EL (cell line): ENCODE data around the gene LUC7L2.
"Not testable (repeated sequence)": the region's sequence is repeated elsewhere in the genome, so short reads cannot be mapped to it uniquely, and the experiment has no call there.

Source experiments
- DNase-seq: peaks from one replicate; pipeline ENCODE4 v3.0.0-alpha.2; 2016

The LUC7L2 gene

GRCh38 chr7:139403601-139404000, 43.9 kb downstream of the LUC7L2 start:
- no peak for DNase-seq

DNA sequence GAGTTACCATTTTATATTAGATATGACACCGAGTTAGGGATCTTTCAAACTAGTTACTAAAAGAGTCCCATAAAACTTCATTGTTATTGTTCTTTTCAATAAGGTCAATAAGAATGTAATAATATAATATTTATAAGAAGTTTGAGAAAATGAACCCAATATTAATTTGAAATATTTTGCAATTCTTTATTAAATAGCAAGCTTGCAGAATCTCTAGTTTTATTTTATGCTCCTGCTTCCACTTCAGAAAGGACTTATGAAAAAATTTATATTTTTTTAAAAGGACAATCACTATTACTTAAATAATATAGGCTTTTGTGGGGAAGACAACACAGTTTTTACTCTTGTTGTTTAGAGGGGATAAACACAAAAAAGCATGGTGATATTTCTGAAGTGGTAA, 47.9 kb downstream of the LUC7L2 start:
- DNase-seq = no peak

DNA sequence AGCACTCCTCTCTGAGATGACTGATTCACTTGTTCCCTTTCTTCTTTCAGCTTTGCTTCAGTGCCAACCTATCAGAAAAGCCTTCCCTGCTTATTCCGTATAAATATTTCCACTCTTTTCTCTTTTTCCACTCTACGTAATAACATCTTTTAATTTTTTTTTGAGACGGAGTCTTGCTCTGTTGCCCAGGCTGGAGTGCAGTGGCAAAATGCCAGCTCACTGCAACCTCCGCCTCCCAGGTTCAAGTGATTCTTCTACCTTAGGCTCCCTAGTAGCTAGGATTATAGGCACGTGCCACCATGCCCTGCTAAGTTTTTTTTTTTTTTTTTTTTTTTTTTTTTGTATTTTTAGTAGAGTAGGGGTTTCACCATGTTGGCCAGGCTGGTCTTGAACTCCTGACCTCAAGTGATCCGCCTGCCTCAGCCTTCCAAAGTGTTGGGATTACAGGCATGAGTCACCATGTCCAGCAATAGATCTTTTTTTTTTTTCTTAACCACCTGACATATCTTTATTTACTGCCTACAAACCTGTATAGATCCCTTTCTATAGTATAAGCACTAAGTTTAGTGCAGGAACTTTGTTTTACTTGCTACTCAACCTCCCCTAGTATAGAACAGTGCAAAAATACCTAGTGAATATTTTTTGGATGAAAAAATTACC, 55.2 kb downstream of the LUC7L2 start:
- not testable (repeated sequence) for DNase-seq

- no peak for DNase-seq
Observed at GRCh38 chr7:139416405-139416804, 56.7 kb downstream of the LUC7L2 start.

GRCh38 chr7:139417478-139417877, 57.8 kb downstream of the LUC7L2 start:
- DNase-seq = no peak

DNA sequence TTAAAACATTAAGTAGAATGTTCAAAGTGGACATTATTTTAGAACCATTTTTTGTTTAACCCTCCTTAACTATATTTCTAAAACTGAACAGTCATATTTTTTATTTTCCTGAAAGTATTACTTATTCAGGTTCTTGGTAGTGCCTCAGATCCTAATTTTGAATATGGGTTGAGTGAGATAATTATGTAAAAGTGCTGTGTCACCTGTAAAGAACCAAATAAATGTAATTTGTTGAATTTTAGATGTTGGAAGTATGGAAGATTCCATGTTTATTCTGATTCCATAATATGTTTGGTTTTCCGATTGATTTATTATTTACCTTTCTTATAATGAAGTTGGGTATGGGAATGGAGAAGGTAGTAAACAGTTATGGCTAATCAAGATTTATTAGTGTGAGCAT, 61.4 kb downstream of the LUC7L2 start:
- DNase-seq = no peak

- DNase-seq = no peak
Observed at GRCh38 chr7:139422126-139422525, 62.4 kb downstream of the LUC7L2 start.

DNA sequence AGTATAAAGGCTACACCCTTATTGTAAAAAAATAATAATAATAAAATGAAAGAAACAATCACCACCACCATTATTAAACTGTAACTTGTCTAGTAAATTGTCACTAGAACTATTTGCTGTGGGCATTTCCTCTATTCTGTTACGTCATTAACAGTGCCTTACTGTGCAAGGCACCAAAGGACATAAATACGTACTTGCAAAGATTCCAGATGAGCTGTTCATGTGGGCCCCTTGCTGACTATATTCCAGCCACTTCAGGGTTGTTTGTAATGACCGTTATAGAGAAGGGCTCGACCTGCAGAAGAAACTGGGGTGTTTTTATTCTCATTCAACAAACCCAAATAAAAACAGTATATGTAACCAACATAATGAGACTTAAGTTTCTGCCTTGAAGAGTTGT, 63.4 kb downstream of the LUC7L2 start:
- DNase-seq = no peak

DNA sequence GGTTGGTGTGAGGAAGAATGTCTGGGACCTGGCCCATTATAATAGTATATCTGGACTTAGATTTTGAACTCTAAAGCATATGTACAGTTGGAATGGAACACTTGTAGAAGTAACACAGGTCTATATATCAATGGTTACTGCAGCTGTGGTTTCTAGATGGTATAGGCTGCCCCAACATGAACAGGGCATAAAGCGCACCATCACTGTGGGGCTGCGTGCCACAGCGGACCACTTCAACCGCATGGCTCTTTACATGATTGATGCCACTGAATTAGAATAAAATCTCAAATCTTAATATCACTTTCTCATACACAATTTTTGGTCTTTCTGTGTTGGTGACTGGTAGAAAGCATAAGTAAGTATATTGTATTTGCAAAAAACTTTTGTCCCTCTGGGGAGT, 64.3 kb downstream of the LUC7L2 start:
- no peak for DNase-seq

GRCh38 chr7:139425701-139426100, 66.0 kb downstream of the LUC7L2 start:
- not testable (repeated sequence) for DNase-seq

GRCh38 chr7:139426258-139427028, 66.7 kb downstream of the LUC7L2 start:
- no peak for DNase-seq

DNA sequence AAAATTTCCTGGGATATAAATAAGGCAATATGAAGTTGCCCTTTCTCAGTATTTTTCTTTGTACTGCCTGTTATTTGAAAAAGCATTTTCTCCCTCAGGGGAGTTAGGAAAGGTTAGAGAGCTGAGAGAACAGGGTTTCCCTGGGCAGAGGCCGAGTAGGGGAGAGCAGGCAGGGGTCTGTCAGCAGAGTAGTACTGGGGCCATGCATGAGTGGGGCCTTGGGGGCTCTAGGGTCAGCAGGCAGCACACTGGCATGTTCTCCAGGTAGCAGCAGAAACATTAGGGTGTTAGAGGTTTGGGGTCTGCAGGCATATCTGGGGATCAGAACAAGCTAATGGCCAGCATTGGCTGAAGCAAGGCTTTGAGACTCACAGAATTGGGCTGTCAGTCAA, 67.3 kb downstream of the LUC7L2 start:
- no peak for DNase-seq

DNA sequence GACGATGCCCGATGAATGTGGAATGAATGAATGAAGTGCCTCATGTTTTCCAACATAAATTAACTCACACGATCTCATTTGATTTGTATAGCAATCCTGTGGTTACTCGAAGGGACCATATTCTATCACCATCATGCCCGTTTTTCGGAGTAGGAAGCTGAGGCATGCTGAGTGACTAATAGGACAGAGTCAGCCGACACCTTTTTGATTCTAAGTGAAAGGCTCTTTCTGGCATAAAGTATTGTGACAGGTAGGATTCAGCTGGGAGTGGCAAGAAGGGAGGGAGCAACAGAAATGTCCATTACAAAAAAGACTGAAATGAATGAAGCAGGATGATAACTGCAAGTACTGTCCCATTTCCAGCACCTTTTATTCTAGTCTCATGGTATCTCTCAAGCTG, 68.1 kb downstream of the LUC7L2 start:
- DNase-seq = no peak

DNA sequence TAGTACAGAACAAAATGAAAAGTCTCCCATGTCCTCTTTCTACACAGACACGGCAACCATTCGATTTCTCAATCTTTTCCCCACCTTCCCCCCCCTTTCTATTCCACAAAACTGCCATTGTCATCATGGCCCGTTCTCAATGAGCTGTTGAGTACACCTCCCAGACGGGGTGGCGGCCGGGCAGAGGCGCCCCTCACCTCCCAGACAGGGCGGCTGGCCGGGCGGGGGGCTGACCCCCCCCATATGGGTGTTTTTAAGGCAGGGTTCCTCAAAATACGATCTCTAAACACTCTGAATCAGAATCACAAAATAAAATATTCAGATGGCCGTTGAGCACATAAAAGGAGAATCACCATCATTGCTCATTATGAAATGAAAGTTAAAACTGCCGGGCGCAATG, 70.0 kb downstream of the LUC7L2 start:
- not testable (repeated sequence) for DNase-seq

DNA sequence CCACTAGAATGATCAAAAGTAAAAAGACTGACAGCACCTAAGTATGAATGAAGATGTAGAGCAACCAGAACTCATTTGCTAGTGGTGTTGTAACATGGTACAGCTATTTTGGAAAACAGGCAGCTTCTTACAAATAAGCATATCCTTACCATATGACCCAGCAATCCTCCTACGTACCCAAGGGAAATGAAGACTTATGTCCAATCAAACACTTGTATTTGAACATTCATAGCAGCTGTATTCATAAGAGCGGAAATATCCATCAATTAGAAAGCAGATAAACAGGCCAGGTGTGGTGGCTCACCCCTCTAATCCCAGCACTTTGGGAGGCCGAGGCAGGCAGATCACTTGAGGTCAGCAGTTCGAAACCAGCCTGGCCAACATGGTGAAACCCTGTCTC, 70.7 kb downstream of the LUC7L2 start:
- no peak for DNase-seq

GRCh38 chr7:139431010-139431409, 71.3 kb downstream of the LUC7L2 start:
- DNase-seq = no peak

DNA sequence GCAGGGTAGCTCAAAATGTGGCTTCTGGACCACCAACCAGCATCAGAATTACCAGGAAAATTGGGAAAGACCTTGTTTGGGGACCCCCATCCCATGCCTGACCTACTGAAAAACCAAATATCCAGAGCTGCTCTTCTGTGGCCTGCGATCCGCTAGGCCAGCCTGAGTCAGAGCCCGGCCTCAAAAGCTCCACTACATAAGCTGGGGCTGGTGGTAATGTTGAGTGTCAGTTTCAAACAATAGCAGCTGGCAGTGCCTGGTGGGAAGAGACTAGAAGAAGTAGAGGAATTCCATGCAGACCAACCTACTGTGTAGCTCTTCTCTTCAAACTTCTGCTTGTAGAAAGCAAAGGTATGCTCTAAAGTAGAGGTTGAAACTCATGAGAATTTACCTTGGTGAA, 71.8 kb downstream of the LUC7L2 start:
- no peak for DNase-seq

DNA sequence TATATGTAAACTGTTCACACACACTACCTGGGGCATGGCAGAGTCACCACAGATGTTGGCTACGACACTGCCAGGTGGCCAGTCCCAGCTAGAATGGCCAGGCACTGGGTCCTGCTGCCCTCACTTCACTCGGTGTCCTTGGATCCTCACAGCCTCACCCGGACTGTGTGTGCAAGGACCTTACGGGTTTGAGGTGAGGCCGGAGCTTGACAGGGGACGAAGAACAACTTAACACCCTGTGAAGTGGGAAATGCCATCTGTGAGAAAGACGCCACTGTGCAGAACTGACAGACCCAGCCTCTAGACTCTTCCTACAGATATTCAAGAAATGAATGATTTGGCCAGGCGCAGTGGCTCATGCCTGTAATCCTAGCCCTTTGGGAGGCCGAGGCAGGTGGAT, 77.1 kb downstream of the LUC7L2 start:
- DNase-seq = no peak

DNA sequence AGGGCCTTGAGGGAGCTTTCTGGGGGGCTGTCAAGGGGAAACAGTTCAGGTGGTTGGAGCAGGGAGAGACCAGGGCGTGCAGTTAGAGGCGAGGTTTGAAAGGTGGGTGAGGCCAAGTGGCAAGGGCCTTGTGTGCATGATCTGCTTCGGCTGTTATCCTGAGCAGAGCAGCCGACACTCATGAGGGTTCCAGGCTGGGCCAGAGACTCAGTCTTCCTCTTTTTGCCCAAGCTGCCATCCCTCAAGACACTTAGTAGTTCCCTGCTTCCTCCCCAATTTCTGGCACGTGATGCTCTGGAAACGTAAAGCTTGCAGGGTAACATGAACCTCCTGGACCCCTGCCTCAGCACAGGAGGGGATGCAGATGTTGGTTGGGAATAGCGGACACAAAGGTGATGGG, 79.7 kb downstream of the LUC7L2 start:
- no peak for DNase-seq

- DNase-seq = no peak
Observed at GRCh38 chr7:139441961-139442360, 82.3 kb downstream of the LUC7L2 start.

- no peak for DNase-seq
Observed at GRCh38 chr7:139446051-139446890, 86.6 kb downstream of the LUC7L2 start.

DNA sequence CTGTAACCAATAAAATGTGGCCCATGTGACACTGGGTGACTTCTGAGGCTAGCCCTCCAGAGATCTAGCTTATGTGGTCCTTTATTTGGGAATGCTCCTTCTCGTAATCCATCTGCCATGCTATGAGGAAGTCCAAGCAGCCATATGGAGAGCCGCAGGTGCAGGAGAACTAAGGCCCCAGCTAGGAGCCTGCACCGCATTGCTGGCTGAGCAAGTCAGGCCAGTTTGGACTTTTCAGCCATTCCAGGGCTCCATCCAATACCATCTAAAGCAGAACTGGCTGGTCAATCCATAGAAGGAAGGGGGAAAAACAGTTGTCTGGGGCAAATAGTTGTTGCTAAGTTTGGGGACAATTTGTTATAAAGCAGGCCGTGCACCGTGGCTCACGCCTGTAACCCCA, 91.2 kb downstream of the LUC7L2 start:
- no peak for DNase-seq

- peak; percentile 58 for DNase-seq
Observed at GRCh38 chr7:139451638-139452037, 91.9 kb downstream of the LUC7L2 start.
